ENCODE data around the gene ABCA4.

- TF ChIP-seq CTCF (conservative IDR thresholded peaks at IDR 0.05; ENCODE audit: low read depth, low read length) (no peak), EZH2phosphoT487 (IDR thresholded peaks at IDR 0.05; ENCODE audit: borderline replicate concordance, low read length) (no peak)
Observed at GRCh38 chr1:94132111-94132510, 11.2 kb upstream of the ABCA4 start.
